H1 (cell line): Measurements from ENCODE around the gene ATP2B3. TPM values are rescaled to one million over a fixed set of nuclear protein-coding genes. Genes with fewer than 3 reads are reported as not detected.
A peak's percentile ranks its signal among the peaks of the same experiment; 100 is the strongest.

Experiments used
- CTCF ChIA-PET: fragments of 300-600 bp; sonication (Branson Sonifier 250); formaldehyde crosslinking; loops from one replicate; lab custom pipeline; 2021; ENCODE audit not compliant: partially characterized antibody; lab: Charles Lee
- POLR2A ChIA-PET: fragments of 300-600 bp; sonication (Branson Sonifier 250); formaldehyde crosslinking; loops from one replicate; lab custom pipeline; 2021; ENCODE audit warnings: inconsistent platforms; ENCODE audit not compliant: partially characterized antibody; lab: Charles Lee
- DNase-seq, 2 experiments: peaks; one replicate each; pipeline versions ENCODE4 v3.0.0 to v3.0.0-alpha.2; 2010 to 2022; ENCODE audit warnings: low spot score in 2 of 2, low read depth in 1 of 2, mixed read lengths in 1 of 2
- FAIRE-seq: peaks from 2 replicates; lab custom pipeline; 2011; peaks lifted over from hg19 to GRCh38; lab: Jason Lieb, UNC
- H2AFZ ChIP-seq: 2 replicates; pipeline ENCODE4 v1.8.1; 2012; ENCODE audit warnings: low read length, inconsistent platforms
- H2AK5ac ChIP-seq: 2 replicates; pipeline ENCODE4 v1.6.1; 2013; ENCODE audit warnings: low read depth, low read length
- H2BK120ac ChIP-seq: replicated peaks from 2 replicates; pipeline ENCODE3; 2013; ENCODE audit warnings: low read depth, low read length, inconsistent platforms
- H2BK12ac ChIP-seq: 2 replicates; pipeline ENCODE4 v1.6.1; 2013; ENCODE audit warnings: low read depth, low read length
- H2BK15ac ChIP-seq: 2 replicates; pipeline ENCODE4 v1.6.1; 2013; ENCODE audit warnings: low read length
- H2BK20ac ChIP-seq: 2 replicates; pipeline ENCODE4 v1.6.1; 2013; ENCODE audit warnings: low read length
- H2BK5ac ChIP-seq: 2 replicates; pipeline ENCODE4 v1.6.1; 2013; ENCODE audit warnings: low read depth, low read length
- H3K14ac ChIP-seq: 2 replicates; pipeline ENCODE4 v1.6.1; 2013; ENCODE audit warnings: inconsistent platforms; ENCODE audit not compliant: insufficient read length
- H3K18ac ChIP-seq: 2 replicates; pipeline ENCODE4 v1.6.1; 2013; ENCODE audit warnings: low read length; ENCODE audit errors: extremely low read depth
- H3K23ac ChIP-seq: 2 replicates; pipeline ENCODE4 v1.6.1; 2013; ENCODE audit warnings: inconsistent platforms; ENCODE audit not compliant: insufficient read length
- H3K23me2 ChIP-seq: 2 replicates; pipeline ENCODE4 v1.6.1; 2013; ENCODE audit warnings: low read depth, low read length
- H3K27ac ChIP-seq: 2 replicates; pipeline ENCODE4 v1.6.1; 2011; ENCODE audit warnings: low read depth, low read length, inconsistent platforms
- H3K27me3 ChIP-seq, 4 experiments: replicated peaks in 1 of 4; 1 replicate in 1 of 4; 2 replicates in 3 of 4; pipeline versions ENCODE4 v1.6.1 to v1.8.1; 2011 to 2013; ENCODE audit warnings: low read length in 3 of 4, mild to moderate bottlenecking in 3 of 4, inconsistent platforms in 2 of 4, mixed read lengths in 2 of 4, moderate library complexity in 1 of 4; ENCODE audit not compliant: control insufficient read depth in 3 of 4, insufficient read depth in 3 of 4; ENCODE audit errors: extremely low read depth in 1 of 4
- H3K36me3 ChIP-seq, 4 experiments: 2 replicates each; pipeline versions ENCODE4 v1.6.1 to v1.8.1; 2011 to 2013; ENCODE audit warnings: mild to moderate bottlenecking in 4 of 4, low read length in 3 of 4, moderate library complexity in 2 of 4, control low read depth in 1 of 4, inconsistent platforms in 1 of 4; ENCODE audit not compliant: insufficient read depth in 4 of 4, control insufficient read depth in 2 of 4
- H3K4ac ChIP-seq: replicated peaks from 2 replicates; pipeline ENCODE3; 2013; ENCODE audit warnings: low read length, low read depth, mixed read lengths, inconsistent platforms; ENCODE audit not compliant: insufficient read length
- H3K4me1 ChIP-seq, 4 experiments: replicated peaks in 1 of 4; 1 replicate in 1 of 4; 2 replicates in 3 of 4; pipeline versions ENCODE4 v1.6.1 to v1.8.1; 2011 to 2013; ENCODE audit warnings: low read length in 3 of 4, inconsistent platforms in 2 of 4, mixed read lengths in 1 of 4; ENCODE audit not compliant: insufficient read depth in 4 of 4, control insufficient read depth in 3 of 4
- H3K4me2 ChIP-seq, 2 experiments: 2 replicates each; pipeline versions ENCODE4 v1.6.1 to v1.8.1; 2011 to 2013; ENCODE audit warnings: low read depth in 2 of 2, low read length in 2 of 2, control low read depth in 1 of 2, inconsistent platforms in 1 of 2, mild to moderate bottlenecking in 1 of 2; ENCODE audit not compliant: insufficient read depth in 1 of 2
- H3K4me3 ChIP-seq, 4 experiments: fragments of 200-600, 300-600 bp in 1 of 4; sonication (generic), shearing (Covaris generic), sonication (Bioruptor Twin) in 1 of 4; 2 replicates each; pipeline versions ENCODE4 v1.5.1 to v1.8.1; 2011 to 2016; ENCODE audit warnings: low read length in 4 of 4, low read depth in 3 of 4, control low read depth in 2 of 4, inconsistent platforms in 2 of 4, mild to moderate bottlenecking in 2 of 4, mixed read lengths in 1 of 4, moderate library complexity in 1 of 4; ENCODE audit not compliant: insufficient read depth in 2 of 4; ENCODE audit errors: extremely low read depth in 1 of 4
- H3K56ac ChIP-seq: replicated peaks from 2 replicates; pipeline ENCODE3; 2013; ENCODE audit warnings: low read depth, mild to moderate bottlenecking, mixed read lengths, low read length, inconsistent platforms; ENCODE audit not compliant: insufficient read length
- H3K79me1 ChIP-seq: 2 replicates; pipeline ENCODE4 v1.6.1; 2013; ENCODE audit warnings: low read depth, low read length, control low read depth
- H3K79me2 ChIP-seq, 2 experiments: 2 replicates each; pipeline versions ENCODE4 v1.6.1 to v1.8.1; 2012 to 2013; ENCODE audit warnings: low read length in 2 of 2, mild to moderate bottlenecking in 2 of 2, inconsistent platforms in 1 of 2; ENCODE audit not compliant: insufficient read depth in 2 of 2, control insufficient read depth in 1 of 2
- H3K9ac ChIP-seq, 4 experiments: replicated peaks in 1 of 4; 1 replicate in 1 of 4; 2 replicates in 3 of 4; pipeline versions ENCODE4 v1.6.1 to v1.8.1; 2011 to 2013; ENCODE audit warnings: low read depth in 3 of 4, low read length in 3 of 4, control low read depth in 2 of 4, mild to moderate bottlenecking in 2 of 4, moderate library complexity in 2 of 4, inconsistent platforms in 1 of 4; ENCODE audit errors: extremely low read depth in 1 of 4
- H3K9me3 ChIP-seq, 2 experiments: 2 replicates each; pipeline versions ENCODE4 v1.6.1 to v1.8.1; 2012 to 2013; ENCODE audit warnings: mild to moderate bottlenecking in 2 of 2, moderate library complexity in 2 of 2, control low read depth in 1 of 2, inconsistent platforms in 1 of 2, low read depth in 1 of 2, low read length in 1 of 2, mixed read lengths in 1 of 2; ENCODE audit not compliant: insufficient read depth in 2 of 2
- H4K20me1 ChIP-seq, 2 experiments: replicated peaks in 1 of 2; 2 replicates each; pipeline versions ENCODE3 to v1.8.1; 2011 to 2013; ENCODE audit warnings: inconsistent platforms in 2 of 2, low read length in 2 of 2, mild to moderate bottlenecking in 1 of 2; ENCODE audit not compliant: insufficient read depth in 2 of 2, control insufficient read depth in 1 of 2
- H4K5ac ChIP-seq: 2 replicates; pipeline ENCODE4 v1.6.1; 2013; ENCODE audit warnings: low read length, low read depth, mixed read lengths, inconsistent platforms; ENCODE audit not compliant: insufficient read length
- H4K8ac ChIP-seq: 2 replicates; pipeline ENCODE4 v1.8.0; 2013; ENCODE audit warnings: mild to moderate bottlenecking, moderate library complexity, low read length, inconsistent platforms; ENCODE audit not compliant: insufficient read depth; ENCODE audit errors: extremely low read depth
- H4K91ac ChIP-seq: replicated peaks from 2 replicates; pipeline ENCODE3; 2013; ENCODE audit warnings: low read length, mixed read lengths, inconsistent platforms; ENCODE audit not compliant: insufficient read length
- TAF1 ChIP-seq: IDR thresholded peaks from 2 replicates; pipeline ENCODE4 v1.6.1; 2011; ENCODE audit warnings: mild to moderate bottlenecking, low read depth, low read length
- WGBS, 2 experiments: shearing (Covaris generic) in 1 of 2; methylation state at CpG; one replicate each; pipeline versions ENCODE4 v1.1.6 to v1.1.7; 2013 to 2015; ENCODE audit warnings: low lambda C conversion rate in 2 of 2, mixed read lengths in 2 of 2, inconsistent platforms in 1 of 2, low coverage in 1 of 2, missing lambda C conversion rate in 1 of 2; ENCODE audit not compliant: insufficient replicate concordance in 2 of 2, insufficient coverage in 1 of 2, insufficient read length in 1 of 2; ENCODE audit errors: extremely low coverage in 1 of 2, missing lambda C conversion rate in 1 of 2; 5-methylcytosine and 5-hydroxymethylcytosine counted together
- polyA plus RNA-seq, 7 experiments: library from polyadenylated mRNA; depleted of rRNA in 3 of 7; stranded (reverse) in 5 of 7; unstranded in 2 of 7; fragments of >200 nt in 5 of 7; fragments of 200-250 nt in 2 of 7; gene quantifications; 1 replicate in 5 of 7; 2 replicates in 1 of 7; 4 replicates in 1 of 7; pipeline versions ENCODE4 v1.2.1 to v1.2.3, GENCODE V29; 2011 to 2013; ENCODE audit warnings: missing spikeins in 2 of 7, mixed read lengths in 2 of 7
- total RNA-seq: library from RNA; stranded (reverse); fragmentation: NEBNext Ultra II Directional; extraction: Animal tissue kit (Norgen Biotek cat#: 25700); gene quantifications from 2 replicates; pipeline ENCODE4 v1.2.1, GENCODE V29; 2021

Gene ATP2B3
- total and polyA plus RNA-seq, 2 of the 8 experiments (the other 6 are each of a cell fraction or from before 2014, with no cell fraction given): 0.14 to 0.19 TPM

- Histone ChIP-seq H2BK12ac (no peak overlapping the region), H4K91ac (no peak overlapping the region), H3K79me1 (no peaks in the 10 kb centered on the region), H3K79me2 (no peaks in the 10 kb centered on the region), H4K20me1 (no peaks in the 10 kb centered on the region), H2BK5ac (no peak overlapping the region), H3K23ac (no peak overlapping the region), H2BK15ac (no peak overlapping the region), H3K18ac (no peak overlapping the region), H3K9ac (no peak overlapping the region), H3K14ac (no peak overlapping the region), H2BK20ac (no peak overlapping the region), H3K56ac (no peak overlapping the region), H2AK5ac (no peak overlapping the region), H3K36me3 (0 out of 8 replicates have a peak, but pooled peaks cover 0 to 4% (median 0%) of the 10 kb centered on the region in 4 experiments), H3K27me3 (no peaks in the 10 kb centered on the region), H4K8ac (no peak overlapping the region), H3K4me1 (no peaks in the 10 kb centered on the region), H3K4ac (no peak overlapping the region), H3K4me3 (no peak overlapping the region), H3K4me2 (no peak overlapping the region), H3K23me2 (no peaks in the 10 kb centered on the region), H2AFZ (no peak overlapping the region), H3K27ac (no peak overlapping the region), H2BK120ac (no peak overlapping the region), H4K5ac (no peak overlapping the region), H3K9me3 (no peaks in the 10 kb centered on the region)
- 94% methylated on average over 15 of the region's 18 CpGs; no CpG with 5 or more reads in 1 of the 2 experiments for WGBS, 2 experiments
- FAIRE-seq (peak; percentile 70), DNase-seq (no peak)
- CTCF ChIA-PET: interaction anchor here (1.4 kb wide), 1 partner anchor 10 kb away, joined by 4 read pairs; no protein-coding TSS in a partner anchor
- POLR2A ChIA-PET: no interaction called here
- no peak for TF ChIP-seq TAF1
These were observed 70.8 kb downstream of the ATP2B3 start for GRCh38 chrX:153588021-153588781.
